Psoas muscle (tissue), 8 donors: ENCODE results near the gene SLAMF9. TPM values are rescaled to one million over a fixed set of nuclear protein-coding genes. Genes with fewer than 3 reads are reported as not detected.

Experiments used
- ATAC-seq, 4 donors: fragments of 200-7000 bp; cut with Tn5 transposase; one replicate each; pipeline ENCODE4 v1.9.1; 2020; ENCODE audit warnings: moderate library complexity in 3 of 4, mild to moderate bottlenecking in 2 of 4
- DNase-seq, 2 donors: peaks; one replicate each; pipeline ENCODE4 v3.0.0-alpha.2; 2020
- H3K27ac ChIP-seq: fragments of 200-600 bp; one replicate; pipeline ENCODE4 v1.8.0; 2022
- H3K27me3 ChIP-seq, 3 donors: fragments of 200-600 bp in 1 of 3; one replicate each; pipeline versions ENCODE4 v1.6.1 to v1.8.0; 2013 to 2022; ENCODE audit warnings: low read length in 2 of 3, mild to moderate bottlenecking in 2 of 3, moderate library complexity in 1 of 3; ENCODE audit not compliant: insufficient read depth in 3 of 3
- H3K36me3 ChIP-seq, 2 donors: fragments of 200-600 bp in 1 of 2; one replicate each; pipeline versions ENCODE4 v1.6.1 to v1.8.0; 2013 to 2022; ENCODE audit warnings: low read depth in 1 of 2, mild to moderate bottlenecking in 1 of 2, moderate library complexity in 1 of 2; ENCODE audit not compliant: insufficient read depth in 1 of 2
- H3K4me1 ChIP-seq: fragments of 200-600 bp; one replicate; pipeline ENCODE4 v1.8.0; 2022
- H3K4me3 ChIP-seq: fragments of 200-600 bp; one replicate; pipeline ENCODE4 v1.8.0; 2022; ENCODE audit warnings: mild to moderate bottlenecking
- H3K9me3 ChIP-seq: fragments of 200-600 bp; one replicate; pipeline ENCODE4 v1.8.0; 2022
- WGBS, 3 donors: extraction: QIAGEN DNeasy Blood & Tissue Kit; methylation state at CpG; one replicate each; pipeline versions ENCODE4 v1.1.6 to v1.1.7; 2013; 5-methylcytosine and 5-hydroxymethylcytosine counted together
- intact Hi-C, 2 donors: fragments of 100-400 bp; cut with DNase I; formaldehyde crosslinking; loops; one replicate each; pipeline versions ENCODE4 v1.11.0 to v1.14.2; 2022
- polyA plus RNA-seq, 3 donors: library from polyadenylated mRNA; stranded (reverse); fragments of 200-250 nt; gene quantifications; one replicate each; pipeline ENCODE4 v1.2.3, GENCODE V29; 2013
- total RNA-seq, 4 donors: library from RNA; stranded (reverse); fragmentation: NEBNext Ultra II Directional in 2 of 4; extraction: Animal tissue kit (Norgen Biotek cat#: 25700) in 2 of 4; gene quantifications; one replicate each; pipeline versions ENCODE4 v1.2.1 to v1.2.4, GENCODE V29; 2021 to 2023
- TF ChIP-seq, protein P1 (sequence below): fragments of 200-600 bp; IDR thresholded peaks from one replicate; pipeline ENCODE4 v1.8.0; 2022; ENCODE audit warnings: antibody characterized with exemption
- donor health status: healthy with polysubstance abuse.
- donor health status: DM: no; HTN: no; CAD: no; lungs with moderate emphysema.
- donor health status: Bipolar disorder and iron deficiency.
- donor health status: healthy.
- donor health status: DM: yes; HTN: yes; CAD: no.
- donor health status: DM: no; HTN: no; CAD: no.
- donor health status: DM: no; HTN: no; CAD: no.
- donor health status: DM: yes; HTN: yes; CAD: no.

SLAMF9 gene
- total and polyA plus RNA-seq, 7 donors: not detected

DNA sequence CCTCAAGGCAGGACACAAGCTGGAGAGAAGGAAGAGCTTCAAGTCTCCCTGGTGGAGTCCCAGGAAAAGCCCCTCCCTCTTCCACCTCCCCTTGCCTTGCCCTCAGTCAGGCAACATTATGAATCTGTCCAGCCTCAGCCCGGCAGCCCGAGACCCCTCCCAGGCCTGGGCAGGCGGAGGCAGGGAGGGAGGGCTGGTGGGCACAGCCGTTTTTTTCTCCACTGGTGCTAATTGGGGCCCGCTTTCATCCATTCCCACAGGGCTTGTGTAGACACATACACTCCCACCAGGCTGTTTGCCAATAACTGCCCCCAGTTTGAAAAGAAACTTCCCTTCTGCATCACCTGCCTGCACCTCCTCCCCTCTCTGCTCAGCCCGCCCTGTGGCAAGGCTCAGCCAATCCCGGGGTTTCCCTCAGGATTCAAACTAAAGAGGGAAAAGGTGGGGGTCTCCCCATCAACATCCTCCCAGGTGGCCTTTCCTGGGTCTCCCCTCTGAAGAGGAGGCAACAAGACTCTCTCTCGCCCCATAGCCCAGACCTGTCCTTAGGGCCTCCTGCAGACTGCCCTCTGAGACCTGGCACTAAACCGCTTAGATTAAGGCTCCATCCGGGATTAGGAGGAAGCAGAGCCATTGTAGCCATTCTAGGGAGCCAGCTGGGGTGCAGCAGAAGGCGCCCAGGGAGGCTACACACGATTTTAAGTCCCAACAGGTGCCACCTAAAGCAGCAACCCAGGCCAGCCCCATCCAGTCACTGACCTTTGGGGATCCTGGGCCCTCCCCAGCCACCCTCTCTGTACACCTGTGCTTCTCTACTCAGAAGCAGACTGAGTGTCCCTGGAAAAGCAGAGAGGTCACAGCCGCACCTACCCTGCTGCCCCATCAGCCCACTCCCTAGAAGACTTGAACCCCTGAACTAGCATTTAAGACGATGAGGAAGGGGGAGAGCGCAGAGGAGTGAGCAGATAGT lies 12.2 kb downstream of the SLAMF9 start:
- intact Hi-C loops: no loop called here
- ATAC-seq (no peak), DNase-seq (no peak)
- H3K4me3 ChIP-seq: no peak overlapping the region
- H3K36me3 ChIP-seq: no peaks in the 10 kb centered on the region
- TF ChIP-seq, protein P1, sequence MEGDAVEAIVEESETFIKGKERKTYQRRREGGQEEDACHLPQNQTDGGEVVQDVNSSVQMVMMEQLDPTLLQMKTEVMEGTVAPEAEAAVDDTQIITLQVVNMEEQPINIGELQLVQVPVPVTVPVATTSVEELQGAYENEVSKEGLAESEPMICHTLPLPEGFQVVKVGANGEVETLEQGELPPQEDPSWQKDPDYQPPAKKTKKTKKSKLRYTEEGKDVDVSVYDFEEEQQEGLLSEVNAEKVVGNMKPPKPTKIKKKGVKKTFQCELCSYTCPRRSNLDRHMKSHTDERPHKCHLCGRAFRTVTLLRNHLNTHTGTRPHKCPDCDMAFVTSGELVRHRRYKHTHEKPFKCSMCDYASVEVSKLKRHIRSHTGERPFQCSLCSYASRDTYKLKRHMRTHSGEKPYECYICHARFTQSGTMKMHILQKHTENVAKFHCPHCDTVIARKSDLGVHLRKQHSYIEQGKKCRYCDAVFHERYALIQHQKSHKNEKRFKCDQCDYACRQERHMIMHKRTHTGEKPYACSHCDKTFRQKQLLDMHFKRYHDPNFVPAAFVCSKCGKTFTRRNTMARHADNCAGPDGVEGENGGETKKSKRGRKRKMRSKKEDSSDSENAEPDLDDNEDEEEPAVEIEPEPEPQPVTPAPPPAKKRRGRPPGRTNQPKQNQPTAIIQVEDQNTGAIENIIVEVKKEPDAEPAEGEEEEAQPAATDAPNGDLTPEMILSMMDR: no peak
- no peaks in the 10 kb centered on the region for H3K4me1 ChIP-seq
- no peaks in the 10 kb centered on the region for H3K9me3 ChIP-seq
- 70 to 81% (median 76%) methylated on average over 14 to 15 of the region's 15 CpGs for WGBS, 3 donors
- no peak overlapping the region for H3K27ac ChIP-seq
- peaks cover 0 to 46% (median 10%) of the 10 kb centered on the region in 3 donors for H3K27me3 ChIP-seq

DNA sequence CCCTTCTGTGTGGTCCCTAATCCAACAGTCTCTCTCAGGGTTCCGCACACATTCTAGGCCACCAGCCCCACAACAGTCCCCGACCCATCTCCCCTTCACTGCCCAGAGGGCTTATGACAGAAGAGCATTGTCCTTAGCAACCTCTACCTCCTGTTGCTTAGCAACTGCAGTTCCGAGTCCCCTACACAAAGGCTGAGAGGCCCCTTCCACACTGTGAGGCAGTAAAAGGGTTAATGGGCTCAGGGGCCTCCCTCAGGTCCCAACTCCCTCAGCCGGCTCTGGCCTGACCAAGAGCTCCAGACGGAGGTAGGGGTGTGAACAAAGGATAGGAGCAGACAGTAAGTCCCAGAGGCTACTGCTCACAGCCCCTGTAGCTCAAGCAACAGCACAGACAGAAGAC lies 12.9 kb downstream of the SLAMF9 start:
- 76 to 82% (median 79%) methylated on average over 5 of the region's 5 CpGs for WGBS, 3 donors

DNA sequence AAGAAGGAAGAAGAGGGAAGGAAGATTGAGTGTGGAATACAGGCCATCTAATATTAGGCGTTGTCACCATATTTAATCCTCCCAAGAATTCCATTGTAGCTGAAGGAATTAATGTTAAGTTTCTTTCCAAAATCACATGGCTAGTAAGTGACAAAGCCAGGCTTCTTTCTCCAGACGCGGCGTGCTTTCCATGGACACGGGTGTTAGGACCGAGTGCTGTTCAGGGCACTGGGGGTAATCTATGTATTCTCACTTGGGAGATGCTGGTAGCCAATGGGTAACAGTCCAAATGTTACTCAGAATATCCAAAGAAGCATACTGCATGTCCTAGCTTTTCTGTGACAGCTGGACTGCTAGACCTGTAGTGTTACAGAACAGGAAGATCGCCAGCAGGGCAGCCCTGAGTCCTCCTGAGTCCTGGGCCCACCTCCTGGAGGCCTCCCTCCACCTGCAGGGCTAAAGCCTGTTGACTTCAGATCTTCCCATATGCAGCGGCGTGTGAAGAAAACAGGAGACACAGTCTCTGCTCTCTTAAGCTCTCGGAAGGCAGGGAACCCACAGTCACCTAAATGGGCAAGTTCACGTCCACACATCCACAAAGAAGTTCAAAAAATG lies 13.9 kb downstream of the SLAMF9 start:
- no peak overlapping the region for H3K27ac ChIP-seq

More for the DNA sequence above, 12.9 kb downstream of the SLAMF9 start:
- Histone ChIP-seq H3K4me3 (no peak overlapping the region), H3K36me3 (no peaks in the 10 kb centered on the region), H3K27me3 (peaks cover 0 to 45% (median 10%) of the 10 kb centered on the region in 3 donors), H3K27ac (no peak overlapping the region), H3K9me3 (no peaks in the 10 kb centered on the region), H3K4me1 (no peaks in the 10 kb centered on the region)
- TF ChIP-seq, protein P1: no peak
- intact Hi-C loops: no loop called here
- DNase-seq (no peak), ATAC-seq (no peak)

DNA sequence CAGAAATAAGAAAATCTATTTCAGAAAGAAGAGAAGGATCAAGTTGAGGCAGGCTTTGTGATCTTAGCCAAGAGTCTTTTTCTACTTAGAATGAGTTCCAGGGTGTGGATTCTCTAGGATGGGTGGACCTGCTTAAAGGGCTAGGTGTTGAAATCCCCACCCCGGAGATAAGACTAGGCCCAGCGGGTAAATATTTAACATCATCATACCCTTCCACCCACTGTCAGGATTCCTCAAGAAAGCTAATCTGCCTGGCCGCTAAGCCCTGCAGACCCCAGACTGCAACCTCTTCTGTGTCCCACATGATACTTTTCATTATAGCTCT lies 14.4 kb downstream of the SLAMF9 start:
- Histone ChIP-seq H3K36me3 (no peaks in the 10 kb centered on the region), H3K4me1 (no peaks in the 10 kb centered on the region), H3K27me3 (peaks cover 0 to 33% (median 8%) of the 10 kb centered on the region in 3 donors), H3K4me3 (no peak overlapping the region), H3K27ac (no peak overlapping the region), H3K9me3 (no peaks in the 10 kb centered on the region)
- TF ChIP-seq, protein P1: no peak
- DNase-seq (no peak), ATAC-seq (no peak)
- 88 to 92% (median 90%) methylated on average over 3 of the region's 3 CpGs for WGBS, 3 donors
- intact Hi-C loops: no loop called here

More for the DNA sequence above, 13.9 kb downstream of the SLAMF9 start:
- Histone ChIP-seq H3K36me3 (no peaks in the 10 kb centered on the region), H3K4me3 (no peak overlapping the region), H3K9me3 (no peaks in the 10 kb centered on the region), H3K27me3 (peaks cover 0 to 36% (median 8%) of the 10 kb centered on the region in 3 donors), H3K4me1 (no peaks in the 10 kb centered on the region)
- 66 to 84% (median 70%) methylated on average over 11 of the region's 11 CpGs for WGBS, 3 donors
- ATAC-seq (no peak), DNase-seq (no peak)
- TF ChIP-seq, protein P1: no peak
- intact Hi-C loops: no loop called here
